Osteocyte (in vitro differentiated cells): ENCODE results near the gene KEAP1. TPM values are rescaled to one million over a fixed set of nuclear protein-coding genes. Genes with fewer than 3 reads are reported as not detected.
"Not testable (repeated sequence)": the region's sequence is repeated elsewhere in the genome, so short reads cannot be mapped to it uniquely, and the experiment has no call there.

Experiments
- DNase-seq: peaks from one replicate; pipeline ENCODE4 v3.0.0; 2021; ENCODE audit warnings: mixed read lengths; ENCODE audit not compliant: unreplicated experiment; ENCODE audit errors: extremely low spot score
- H3K27ac Mint-ChIP-seq: one replicate; pipeline ENCODE4 v1.8.0; 2021; ENCODE audit warnings: mild to moderate bottlenecking, mixed read lengths; ENCODE audit not compliant: unreplicated experiment
- H3K27me3 Mint-ChIP-seq: one replicate; pipeline ENCODE4 v1.8.0; 2021; ENCODE audit warnings: mixed read lengths; ENCODE audit not compliant: unreplicated experiment
- H3K36me3 Mint-ChIP-seq: one replicate; pipeline ENCODE4 v1.8.0; 2021; ENCODE audit warnings: mixed read lengths; ENCODE audit not compliant: unreplicated experiment
- H3K4me1 Mint-ChIP-seq: one replicate; pipeline ENCODE4 v1.8.0; 2021; ENCODE audit warnings: mixed read lengths; ENCODE audit not compliant: unreplicated experiment
- H3K4me3 Mint-ChIP-seq: one replicate; pipeline ENCODE4 v1.8.0; 2021; ENCODE audit warnings: mild to moderate bottlenecking, moderate library complexity, mixed read lengths; ENCODE audit not compliant: unreplicated experiment
- H3K9me3 Mint-ChIP-seq: one replicate; pipeline ENCODE4 v1.8.0; 2021; ENCODE audit warnings: mixed read lengths; ENCODE audit not compliant: unreplicated experiment
- CTCF ChIP-seq: fragments of 200-600 bp; sonication (generic); IDR thresholded peaks from 2 replicates; pipeline ENCODE4 v1.5.0; 2021; ENCODE audit warnings: antibody characterized with exemption, mild to moderate bottlenecking, moderate library complexity
- total RNA-seq: library from RNA; stranded (reverse); gene quantifications from 2 replicates; pipeline ENCODE4 v1.2.1, GENCODE V29; 2021

Gene KEAP1
- total RNA-seq, 1 donor from 2014 or later = 80.1 TPM

GRCh38 chr19:10543420-10544241 is 40.5 kb upstream of the KEAP1 start, which contains the start of gene ATG4D:
Gene ATG4D, plus strand, starts transcription at chr19:10543904. Its CDS starts 187 bp downstream, at chr19:10544091.
- H3K9me3 Mint-ChIP-seq = no peaks in the 10 kb centered on the region
- H3K4me1 Mint-ChIP-seq = peaks cover 12% of the 10 kb centered on the region
- peak within 1 kb of the TSS; percentile 71 for H3K27ac Mint-ChIP-seq
- peak within 1 kb of the TSS; percentile 82 for H3K4me3 Mint-ChIP-seq
- H3K27me3 Mint-ChIP-seq = no peaks in the 10 kb centered on the region
- peaks cover 2% of the 10 kb centered on the region for H3K36me3 Mint-ChIP-seq
- no peak for TF ChIP-seq CTCF
- DNase-seq = peak; percentile 92

GRCh38 chr19:10543059-10543419 is 39.9 kb upstream of the KEAP1 start:
- Mint-ChIP-seq H3K9me3 (no peaks in the 10 kb centered on the region), H3K4me1 (peaks cover 12% of the 10 kb centered on the region), H3K4me3 (peak overlapping the region; percentile 72), H3K27me3 (no peaks in the 10 kb centered on the region), H3K36me3 (peaks cover 2% of the 10 kb centered on the region), H3K27ac (no peak overlapping the region)
- no peak for TF ChIP-seq CTCF
- no peak for DNase-seq

GRCh38 chr19:10539016-10539415 is 35.9 kb upstream of the KEAP1 start:
- not testable (repeated sequence) for H3K27ac Mint-ChIP-seq, DNase-seq, H3K4me3 Mint-ChIP-seq, H3K4me1 Mint-ChIP-seq, H3K9me3 Mint-ChIP-seq, H3K36me3 Mint-ChIP-seq, H3K27me3 Mint-ChIP-seq

- DNase-seq = no peak
- Mint-ChIP-seq H3K36me3 (no peaks in the 10 kb centered on the region), H3K27me3 (no peaks in the 10 kb centered on the region), H3K27ac (no peak overlapping the region), H3K4me1 (peaks cover 10% of the 10 kb centered on the region), H3K4me3 (no peak overlapping the region), H3K9me3 (no peaks in the 10 kb centered on the region)
- no peak for TF ChIP-seq CTCF
Observed at GRCh38 chr19:10538204-10538983, 35.2 kb upstream of the KEAP1 start.

- TF ChIP-seq CTCF = no peak
- peaks cover 16% of the 10 kb centered on the region for H3K4me1 Mint-ChIP-seq
- H3K9me3 Mint-ChIP-seq = no peaks in the 10 kb centered on the region
- no peak for DNase-seq
- no peaks in the 10 kb centered on the region for H3K27me3 Mint-ChIP-seq
- no peak overlapping the region for H3K27ac Mint-ChIP-seq
- no peak overlapping the region for H3K4me3 Mint-ChIP-seq
- no peaks in the 10 kb centered on the region for H3K36me3 Mint-ChIP-seq
Observed at GRCh38 chr19:10537668-10538067, 34.5 kb upstream of the KEAP1 start.
